GM23338 (cell line): ENCODE results near the gene EYS. TPM values are rescaled to one million over a fixed set of nuclear protein-coding genes. Genes with fewer than 3 reads are reported as not detected.

Experiments used
- ATAC-seq: fragments of 200-7000 bp; cut with Tn5 transposase; 3 replicates; pipeline ENCODE4 v1.9.1; 2020
- DNase-seq: peaks from one replicate; pipeline ENCODE4 v3.0.0-alpha.2; 2015; ENCODE audit warnings: low spot score
- H2AFZ ChIP-seq: fragments of 200-600 bp; sonication (generic); 2 replicates; pipeline ENCODE4 v1.8.0; 2016; ENCODE audit warnings: antibody characterized with exemption, mild to moderate bottlenecking, moderate library complexity
- H3F3A ChIP-seq: fragments of 200-600 bp; sonication (generic); replicated peaks from 2 replicates; pipeline ENCODE4 v1.8.0; 2017; ENCODE audit warnings: antibody characterized with exemption, mixed run types, low read depth
- H3K27ac ChIP-seq: fragments of 200-600 bp; sonication (generic); 2 replicates; pipeline ENCODE4 v1.6.1; 2016; ENCODE audit warnings: low read depth
- H3K27me3 ChIP-seq: fragments of 200-600 bp; sonication (generic); 2 replicates; pipeline ENCODE4 v1.8.0; 2016; ENCODE audit warnings: mild to moderate bottlenecking, mixed run types, moderate library complexity; ENCODE audit not compliant: insufficient read depth
- H3K36me3 ChIP-seq: fragments of 200-600 bp; sonication (generic); 2 replicates; pipeline ENCODE4 v1.8.0; 2016; ENCODE audit warnings: mild to moderate bottlenecking; ENCODE audit not compliant: insufficient read depth
- H3K4me1 ChIP-seq: fragments of 200-600 bp; sonication (generic); 2 replicates; pipeline ENCODE4 v1.8.0; 2016; ENCODE audit warnings: mild to moderate bottlenecking, moderate library complexity; ENCODE audit not compliant: insufficient read depth
- H3K4me2 ChIP-seq: fragments of 200-600 bp; sonication (generic); 2 replicates; pipeline ENCODE4 v1.7.1; 2017; ENCODE audit warnings: mixed run types
- H3K4me3 ChIP-seq: fragments of 200-600 bp; sonication (generic); 2 replicates; pipeline ENCODE4 v1.6.1; 2016; ENCODE audit warnings: mixed run types
- H3K79me2 ChIP-seq: fragments of 200-600 bp; sonication (generic); replicated peaks from 2 replicates; pipeline ENCODE4 v1.8.0; 2017; ENCODE audit warnings: mild to moderate bottlenecking; ENCODE audit not compliant: insufficient read depth
- H3K9me2 ChIP-seq: fragments of 200-600 bp; sonication (generic); 2 replicates; pipeline ENCODE4 v1.8.0; 2017; ENCODE audit not compliant: insufficient read depth
- H4K20me1 ChIP-seq: fragments of 200-600 bp; sonication (generic); replicated peaks from 2 replicates; pipeline ENCODE4 v1.8.0; 2017; ENCODE audit warnings: mild to moderate bottlenecking; ENCODE audit not compliant: insufficient read depth
- H3K27ac Mint-ChIP-seq: 2 replicates; pipeline ENCODE4 v1.8.0; 2020; ENCODE audit warnings: inconsistent platforms, mild to moderate bottlenecking, moderate library complexity, mixed read lengths
- H3K27me3 Mint-ChIP-seq: 3 replicates; pipeline ENCODE4 v1.8.0; 2022; ENCODE audit warnings: low read depth, mild to moderate bottlenecking, moderate library complexity, mixed read lengths, inconsistent platforms; ENCODE audit not compliant: insufficient read depth, poor library complexity
- H3K36me3 Mint-ChIP-seq: 3 replicates; pipeline ENCODE4 v1.8.0; 2021; ENCODE audit warnings: low read depth, mild to moderate bottlenecking, inconsistent platforms, moderate library complexity, mixed read lengths
- H3K4me1 Mint-ChIP-seq: 3 replicates; pipeline ENCODE4 v1.8.0; 2020; ENCODE audit warnings: mild to moderate bottlenecking, inconsistent platforms, mixed read lengths
- H3K4me3 Mint-ChIP-seq: 3 replicates; pipeline ENCODE4 v1.8.0; 2021; ENCODE audit warnings: moderate library complexity, mild to moderate bottlenecking, inconsistent platforms, mixed read lengths
- H3K9me3 Mint-ChIP-seq: 3 replicates; pipeline ENCODE4 v1.8.0; 2020; ENCODE audit warnings: moderate library complexity, mild to moderate bottlenecking, inconsistent platforms, mixed read lengths
- CREB1 ChIP-seq: fragments of 250-450 bp; sonication (Bioruptor Pico); IDR thresholded peaks from 2 replicates; pipeline ENCODE4 v1.5.0; 2020; ENCODE audit warnings: low read depth, mild to moderate bottlenecking, moderate library complexity
- CTCF ChIP-seq, 2 experiments: fragments of 200-600 bp in 1 of 2; sonication (generic) in 1 of 2; conservative IDR thresholded peaks; 2 replicates each; pipeline versions ENCODE4 v1.5.1 to v1.6.1; 2016 to 2017; ENCODE audit warnings: antibody characterized with exemption in 2 of 2, low read depth in 2 of 2, mild to moderate bottlenecking in 2 of 2, moderate library complexity in 1 of 2
- ETS1 ChIP-seq: IDR thresholded peaks from 2 replicates; pipeline ENCODE4 v1.6.1; 2016; ENCODE audit warnings: antibody characterized with exemption
- EZH2 ChIP-seq: fragments of 200-600 bp; sonication (generic); IDR thresholded peaks from one replicate; pipeline ENCODE4 v1.8.0; 2017; ENCODE audit warnings: antibody characterized with exemption, mild to moderate bottlenecking, low read depth; ENCODE audit not compliant: unreplicated experiment
- EZH2phosphoT487 ChIP-seq: fragments of 200-600 bp; sonication (generic); IDR thresholded peaks from one replicate; pipeline ENCODE4 v1.8.1; 2018; ENCODE audit warnings: antibody characterized with exemption; ENCODE audit not compliant: unreplicated experiment
- JUNB ChIP-seq: IDR thresholded peaks from one replicate; pipeline ENCODE4 v1.6.1; 2016; ENCODE audit warnings: antibody characterized with exemption; ENCODE audit not compliant: unreplicated experiment
- NANOG ChIP-seq: IDR thresholded peaks from 2 replicates; pipeline ENCODE4 v1.6.1; 2016; ENCODE audit warnings: antibody characterized with exemption, borderline replicate concordance
- POLR2AphosphoS5 ChIP-seq: IDR thresholded peaks from 2 replicates; pipeline ENCODE4 v1.6.1; 2016; ENCODE audit warnings: antibody characterized with exemption, low read depth
- REST ChIP-seq: IDR thresholded peaks from one replicate; pipeline ENCODE4 v1.6.1; 2018; ENCODE audit warnings: antibody characterized with exemption; ENCODE audit not compliant: unreplicated experiment
- STAT1 ChIP-seq: IDR thresholded peaks from one replicate; pipeline ENCODE4 v1.6.1; 2016; ENCODE audit warnings: antibody characterized with exemption; ENCODE audit not compliant: unreplicated experiment
- ZNF114 ChIP-seq: fragments of 250-450 bp; sonication (Bioruptor Pico); IDR thresholded peaks from 2 replicates; pipeline ENCODE4 v1.5.0; 2020; ENCODE audit warnings: mild to moderate bottlenecking, moderate library complexity
- ZNF331 ChIP-seq: fragments of 250-450 bp; sonication (Bioruptor Pico); IDR thresholded peaks from 2 replicates; pipeline ENCODE4 v1.5.0; 2020; ENCODE audit warnings: low read depth, mild to moderate bottlenecking, moderate library complexity
- ZNF462 ChIP-seq: fragments of 250-450 bp; sonication (Bioruptor Pico); IDR thresholded peaks from 2 replicates; pipeline ENCODE4 v1.5.0; 2020; ENCODE audit warnings: mild to moderate bottlenecking, moderate library complexity
- polyA plus RNA-seq: library from polyadenylated mRNA; unstranded; fragments of >200 nt; fragmentation: Nextera tagmentation; extraction: Ambion mirVana; gene quantifications from 2 replicates; pipeline ENCODE4 v1.2.1, GENCODE V29; 2016
- total RNA-seq: library from RNA; depleted of rRNA; stranded (reverse); fragments of >200 nt; shearing (Covaris generic); gene quantifications from 2 replicates; pipeline ENCODE4 v1.2.3, GENCODE V29; 2014

The EYS gene
- total and polyA plus RNA-seq, 2 experiments from 2014 or later: 0.38 to 0.52 TPM

- Mint-ChIP-seq H3K9me3 (no peaks in the 10 kb centered on the region; the same call in 2 of the 3 replicates), H3K27me3 (peaks cover 3% of the 10 kb centered on the region), H3K36me3 (no peaks in the 10 kb centered on the region), H3K4me1 (peaks cover 25% of the 10 kb centered on the region; the same call in 2 of the 3 replicates), H3K4me3 (no peak overlapping the region), H3K27ac (no peak overlapping the region)
- Histone ChIP-seq H2AFZ (no peak overlapping the region), H4K20me1 (no peaks in the 10 kb centered on the region), H3K4me1 (peaks cover 19% of the 10 kb centered on the region), H3F3A (no peaks in the 10 kb centered on the region), H3K27me3 (no peaks in the 10 kb centered on the region), H3K4me3 (no peak overlapping the region), H3K4me2 (no peak overlapping the region), H3K79me2 (no peaks in the 10 kb centered on the region), H3K9me2 (no peaks in the 10 kb centered on the region; the same call in 1 of the 2 replicates), H3K36me3 (no peaks in the 10 kb centered on the region), H3K27ac (no peak overlapping the region)
- no peak for DNase-seq
- TF ChIP-seq CREB1 (CRISPR knock-in tag) (no peak), JUNB (no peak), POLR2AphosphoS5 (no peak), NANOG (no peak), EZH2 (no peak), ZNF114 (CRISPR knock-in tag) (no peak), ETS1 (no peak), ZNF462 (CRISPR knock-in tag) (no peak), ZNF331 (CRISPR knock-in tag) (no peak), REST (no peak), CTCF (conservative IDR thresholded peaks at IDR 0.05; ENCODE audit: low read depth in 2 of 2) (no peak), STAT1 (no peak), EZH2phosphoT487 (no peak)
- no peak for ATAC-seq
Observed at GRCh38 chr6:64010666-64011065, 1696.4 kb downstream of the EYS start.
